RWPE1 (cell line): ENCODE results near the gene DEPDC5.
"Not testable (repeated sequence)": the region's sequence is repeated elsewhere in the genome, so short reads cannot be mapped to it uniquely, and the experiment has no call there.

Experiments
- CTCF ChIA-PET: fragments of 350-600 bp; sonication (Branson Sonifier 250); formaldehyde crosslinking; extraction: SDS; loops from one replicate; lab custom pipeline; 2021; lab: Yijun Ruan, JAX
- POLR2A ChIA-PET: fragments of 400-600 bp; formaldehyde crosslinking; extraction: SDS; loops from one replicate; lab custom pipeline; 2020; ENCODE audit warnings: antibody characterized with exemption; ENCODE audit not compliant: low non-redundant PET; lab: Yijun Ruan, JAX
- DNase-seq: peaks from one replicate; pipeline ENCODE4 v3.0.0; 2012; ENCODE audit warnings: low spot score
- H3K27ac ChIP-seq: fragments of 450-650 bp; 2 replicates; pipeline ENCODE4 v1.5.1; 2017
- CTCF ChIP-seq: fragments of 450-650 bp; conservative IDR thresholded peaks from 2 replicates; pipeline ENCODE4 v1.5.1; 2017; ENCODE audit warnings: low read depth, mild to moderate bottlenecking

DEPDC5 gene

DNA sequence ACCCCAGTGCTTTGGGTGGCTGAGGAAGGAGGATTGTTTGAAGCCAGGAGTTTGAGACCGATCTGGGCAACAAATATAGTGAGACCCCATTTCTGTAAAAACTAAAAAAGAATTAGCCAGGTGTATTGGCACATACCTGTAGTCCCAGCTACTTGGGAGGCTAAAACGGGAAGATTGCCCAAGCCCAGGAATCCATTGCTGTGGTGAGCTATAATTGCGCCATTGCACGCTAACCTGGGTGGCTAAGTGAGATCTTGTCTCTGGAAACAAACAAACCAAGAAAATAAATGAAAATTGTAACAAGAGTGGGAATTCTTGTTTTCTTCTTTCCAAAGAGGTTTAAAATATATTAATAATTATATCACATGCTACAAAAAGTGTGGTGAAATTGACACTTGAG lies 52.9 kb downstream of the DEPDC5 start:
- ChIA-PET POLR2A (no interaction called here), CTCF (interaction anchor here (0.6 kb wide), 1 partner anchor 164 kb away, joined by 3 read pairs; no protein-coding TSS in a partner anchor)
- no peak for TF ChIP-seq CTCF
- no peak for DNase-seq
- H3K27ac ChIP-seq: no peak overlapping the region

GRCh38 chr22:31812977-31813605 lies 59.3 kb downstream of the DEPDC5 start:
- POLR2A ChIA-PET: no interaction called here
- no peak for DNase-seq
- TF ChIP-seq CTCF: no peak
- CTCF ChIA-PET: interaction anchor here (0.6 kb wide), 1 partner anchor 405 kb away, joined by 3 read pairs; no protein-coding TSS in a partner anchor
- no peak overlapping the region for H3K27ac ChIP-seq

DNA sequence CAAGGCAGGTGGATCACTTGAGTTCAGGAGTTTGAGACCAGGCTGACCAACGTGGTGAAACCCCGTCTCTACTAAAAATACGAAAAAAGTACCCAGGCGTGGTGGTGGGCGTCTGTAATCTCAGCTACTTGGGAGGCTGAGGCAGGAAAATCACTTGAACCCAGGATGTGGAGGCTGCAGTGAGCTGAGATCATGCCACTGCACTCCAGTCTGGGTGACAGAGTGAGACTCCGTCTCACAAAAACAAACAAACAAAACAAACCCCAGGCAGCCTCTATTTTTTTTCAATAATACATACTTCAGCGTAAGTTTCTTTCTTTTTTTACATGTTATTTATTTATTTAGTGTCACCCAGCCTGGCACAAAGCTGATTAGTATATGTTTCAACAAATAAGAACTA lies 60.1 kb downstream of the DEPDC5 start:
- CTCF ChIA-PET, POLR2A ChIA-PET, H3K27ac ChIP-seq, DNase-seq: not testable (repeated sequence)

GRCh38 chr22:31814942-31815341 lies 61.1 kb downstream of the DEPDC5 start:
- H3K27ac ChIP-seq: no peak overlapping the region
- DNase-seq: no peak
- ChIA-PET CTCF (no interaction called here), POLR2A (no interaction called here)
- no peak for TF ChIP-seq CTCF

DNA sequence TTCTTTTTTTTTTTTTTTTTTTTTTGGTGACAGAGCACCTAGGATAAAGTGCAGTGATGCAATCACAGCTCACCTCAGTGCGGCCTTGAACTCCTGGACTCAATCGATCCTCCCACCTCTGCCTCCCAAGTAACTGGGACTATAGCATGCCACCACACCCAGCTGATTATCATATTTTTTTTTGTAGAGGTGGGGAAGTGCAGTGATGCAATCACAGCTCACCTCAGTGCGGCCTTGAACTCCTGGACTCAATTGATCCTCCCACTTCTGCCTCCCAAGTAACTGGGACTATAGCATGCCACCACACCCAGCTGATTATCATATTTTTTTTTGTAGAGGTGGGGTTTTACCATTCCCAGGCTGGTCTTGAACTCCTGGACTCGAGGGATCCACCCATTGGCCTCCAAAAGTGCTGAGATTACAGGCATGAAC lies 61.6 kb downstream of the DEPDC5 start:
- DNase-seq, H3K27ac ChIP-seq, CTCF ChIA-PET, POLR2A ChIA-PET: not testable (repeated sequence)

GRCh38 chr22:31816750-31817149 lies 62.9 kb downstream of the DEPDC5 start:
- ChIA-PET POLR2A (no interaction called here), CTCF (no interaction called here)
- H3K27ac ChIP-seq: no peak overlapping the region
- no peak for DNase-seq
- no peak for TF ChIP-seq CTCF

GRCh38 chr22:31818481-31819392 lies 64.9 kb downstream of the DEPDC5 start:
- H3K27ac ChIP-seq: no peak overlapping the region
- DNase-seq: no peak
- CTCF ChIA-PET: interaction anchor here (0.6 to 0.8 kb wide), 2 partner anchors 134 to 162 kb away, joined by 3 read pairs; no protein-coding TSS in a partner anchor
- POLR2A ChIA-PET: no interaction called here
- no peak for TF ChIP-seq CTCF
